Measurements from ENCODE around the gene S100A8.

DNA sequence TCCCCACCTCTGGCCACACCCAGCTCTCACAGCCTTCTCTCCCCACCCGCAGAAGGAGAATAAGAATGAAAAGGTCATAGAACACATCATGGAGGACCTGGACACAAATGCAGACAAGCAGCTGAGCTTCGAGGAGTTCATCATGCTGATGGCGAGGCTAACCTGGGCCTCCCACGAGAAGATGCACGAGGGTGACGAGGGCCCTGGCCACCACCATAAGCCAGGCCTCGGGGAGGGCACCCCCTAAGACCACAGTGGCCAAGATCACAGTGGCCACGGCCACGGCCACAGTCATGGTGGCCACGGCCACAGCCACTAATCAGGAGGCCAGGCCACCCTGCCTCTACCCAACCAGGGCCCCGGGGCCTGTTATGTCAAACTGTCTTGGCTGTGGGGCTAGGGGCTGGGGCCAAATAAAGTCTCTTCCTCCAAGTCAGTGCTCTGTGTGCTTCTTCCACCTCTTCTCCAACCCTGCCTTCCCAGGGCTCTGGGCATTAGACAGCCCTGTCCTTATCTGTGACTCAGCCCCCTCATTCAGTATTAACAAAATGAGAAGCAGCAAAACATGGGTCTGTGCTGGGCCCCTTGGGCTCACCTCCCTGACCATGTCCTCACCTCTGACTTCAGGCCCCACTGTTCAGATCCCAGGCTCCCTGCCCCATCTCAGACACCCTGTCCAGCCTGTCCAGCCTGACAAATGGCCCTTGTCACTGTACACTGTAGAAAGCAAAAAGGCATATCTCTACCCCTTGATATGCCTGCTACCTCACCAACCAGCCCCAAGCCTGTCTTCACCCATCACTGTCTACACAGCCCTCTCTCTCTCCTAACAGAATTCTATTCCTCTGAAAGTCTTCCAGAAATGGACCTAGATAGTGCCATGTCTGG, 30.0 kb downstream of the S100A8 start:
- TF ChIP-seq CTCF (IDR thresholded peaks at IDR 0.05; ENCODE audit: low read depth, low read length) (no peak), POLR2A (IDR thresholded peaks at IDR 0.05; ENCODE audit: extremely low read depth, insufficient read length) (no peak)
- TF ChIP-seq, protein P1, sequence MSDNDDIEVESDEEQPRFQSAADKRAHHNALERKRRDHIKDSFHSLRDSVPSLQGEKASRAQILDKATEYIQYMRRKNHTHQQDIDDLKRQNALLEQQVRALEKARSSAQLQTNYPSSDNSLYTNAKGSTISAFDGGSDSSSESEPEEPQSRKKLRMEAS (IDR thresholded peaks at IDR 0.05; ENCODE audit: low read depth, low read length) = no peak

Data from NB4 (cell line).